Measurements from ENCODE around the gene CYP27B1. TPM values are rescaled to one million over a fixed set of nuclear protein-coding genes. Genes with fewer than 3 reads are reported as not detected.

The CYP27B1 gene
- total and polyA plus RNA-seq, 10 of the 15 experiments (the other 5 are each of a cell fraction or from before 2014, with no cell fraction given): 0.10 to 2.7 (median 1.1) TPM

DNA sequence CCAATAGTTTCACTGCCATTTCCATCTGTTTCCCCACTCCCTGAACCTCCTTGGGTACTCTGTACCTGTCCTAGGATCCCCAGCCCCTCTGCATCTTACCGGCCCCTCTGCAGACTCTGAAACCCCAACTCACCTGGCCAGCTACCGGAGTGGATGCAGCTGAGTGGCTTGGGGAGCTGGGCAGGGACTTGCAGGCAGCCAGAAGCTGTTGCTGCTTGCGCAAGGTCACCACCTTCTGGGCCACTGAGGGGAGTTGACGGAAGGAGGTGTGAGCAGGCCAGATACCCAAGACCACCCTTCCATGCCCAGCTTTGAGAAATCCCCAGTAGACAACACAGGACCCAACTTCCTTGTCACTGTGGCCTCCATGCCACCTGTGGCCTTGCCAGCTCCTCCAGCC is 34.6 kb downstream of the CYP27B1 start:
- Histone ChIP-seq H3K4me3 (no peak overlapping the region), H3K36me3 (ENCODE audit: control insufficient read depth in 2 of 2, insufficient read depth in 2 of 2, low read length in 1 of 2) (peaks cover 8 to 12% of the 10 kb centered on the region in 2 experiments), H2AFZ (ENCODE audit: control insufficient read depth, low read depth, low read length) (no peak overlapping the region), H3K9ac (ENCODE audit: control insufficient read depth, insufficient read depth, low read length) (no peak overlapping the region), H3K4me1 (ENCODE audit: control insufficient read depth, insufficient read depth, low read length) (no peaks in the 10 kb centered on the region), H4K20me1 (ENCODE audit: control insufficient read depth, insufficient read depth) (no peaks in the 10 kb centered on the region), H3K4me2 (ENCODE audit: control insufficient read depth, insufficient read depth) (no peak overlapping the region), H3K27me3 (replicated peaks in 1 of 2; ENCODE audit: control insufficient read depth in 2 of 2, insufficient read depth in 2 of 2, low read length in 1 of 2) (no peaks in the 10 kb centered on the region), H3K9me3 (replicated peaks; ENCODE audit: control insufficient read depth, insufficient read depth, low read length) (no peaks in the 10 kb centered on the region), H3K79me2 (ENCODE audit: control insufficient read depth, insufficient read depth, low read length) (no peaks in the 10 kb centered on the region), H3K27ac (ENCODE audit: control insufficient read depth, insufficient read depth) (no peak overlapping the region)
- DNase-seq (ENCODE audit: low read depth, low spot score) (no peak), ATAC-seq (no peak), FAIRE-seq (no peak)
- ChIA-PET RAD21 (ENCODE audit: unreplicated experiment) (no interaction called here), SMC1A (ENCODE audit: uncharacterized antibody, unreplicated experiment) (interaction anchor here (1.9 kb wide), 1 partner anchor 9 kb away, joined by 5 read pairs; no protein-coding TSS in a partner anchor), CTCF (interaction anchor here (0.6 to 1.3 kb wide), 6 partner anchors 9 to 460 kb away, joined by 3 to 4 read pairs (median 3); partner anchors contain the start of gene TSPAN31), POLR2A (no interaction called here)
- BruUV-seq (replicated peaks): no TSS peak
- in situ Hi-C loops (cut with MboI): no loop called here
- WGBS (ENCODE audit: insufficient coverage, insufficient replicate concordance, low lambda C conversion rate, missing lambda C conversion rate): 95% methylated on average over 4 of the region's 4 CpGs
- intact Hi-C loops (cut with micrococcal nuclease; ENCODE audit: unreplicated experiment): no loop called here
- TF ChIP-seq SMAD1 (IDR thresholded peaks at IDR 0.05; ENCODE audit: low read depth, partially characterized antibody): no peak
- TF ChIP-seq SMC3 (IDR thresholded peaks at IDR 0.05; ENCODE audit: borderline replicate concordance, low read length): no peak
- TF ChIP-seq DPF2 (IDR thresholded peaks at IDR 0.05): no peak
- no peak for TF ChIP-seq RB1 (IDR thresholded peaks at IDR 0.05; ENCODE audit: borderline replicate concordance)
- TF ChIP-seq ZNF207 (IDR thresholded peaks at IDR 0.05; ENCODE audit: borderline replicate concordance): no peak
- no peak for TF ChIP-seq BCL11A (IDR thresholded peaks at IDR 0.05; ENCODE audit: low read depth, low read length)
- TF ChIP-seq ZNF592 (IDR thresholded peaks at IDR 0.05): no peak
- no peak for TF ChIP-seq CHD1 (IDR thresholded peaks at IDR 0.05; ENCODE audit: low read depth, low read length)
- no peak for TF ChIP-seq SREBF1 (IDR thresholded peaks at IDR 0.05; ENCODE audit: low read length)
- no peak for TF ChIP-seq RELB (IDR thresholded peaks at IDR 0.05; ENCODE audit: low read depth)
- TF ChIP-seq NFYA (IDR thresholded peaks at IDR 0.05; ENCODE audit: borderline replicate concordance, low read depth, low read length): no peak
- TF ChIP-seq IKZF1 (conservative IDR thresholded peaks at IDR 0.05): no peak
- no peak for TF ChIP-seq ZBED1 (IDR thresholded peaks at IDR 0.05; ENCODE audit: borderline replicate concordance)
- no peak for TF ChIP-seq E2F8 (IDR thresholded peaks at IDR 0.05; ENCODE audit: low read depth, partially characterized antibody)
- TF ChIP-seq CTCF (IDR thresholded peaks at IDR 0.05 in 2 of 3, conservative IDR thresholded peaks at IDR 0.05 in 1 of 3; ENCODE audit: control insufficient read depth in 2 of 3, extremely low read depth in 1 of 3, insufficient read depth in 1 of 3, low read depth in 3 of 3, low read length in 3 of 3): no peak

All from GM12878 (cell line).